GM21786 (cell line): ENCODE measurements around the gene RAB15.

ENCODE experiments used
- ATAC-seq: cut with Tn5 transposase; IDR thresholded peaks from one replicate; pipeline ENCODE4 v1.9.1; 2021; ENCODE audit not compliant: unreplicated experiment

RAB15 gene

GRCh38 chr14:64971943-64972791 lies at the start of gene RAB15:
Gene RAB15, minus strand, starts transcription at chr14:64972336. Its CDS starts 260 bp downstream, at chr14:64972076.
- ATAC-seq = no peak

GRCh38 chr14:65019944-65020566 lies 47.9 kb upstream of the RAB15 start:
- no peak for ATAC-seq

- ATAC-seq = no peak
These were observed 44.3 kb upstream of the RAB15 start for GRCh38 chr14:65016471-65016870.

- no peak for ATAC-seq
These were observed 43.3 kb upstream of the RAB15 start for GRCh38 chr14:65015391-65015790.

GRCh38 chr14:65012353-65012752 lies 40.2 kb upstream of the RAB15 start:
- no peak for ATAC-seq

GRCh38 chr14:65011538-65011937 lies 39.4 kb upstream of the RAB15 start:
- ATAC-seq = no peak

GRCh38 chr14:65010211-65010931 lies 38.2 kb upstream of the RAB15 start:
- no peak for ATAC-seq

- no peak for ATAC-seq
These were observed 35.1 kb upstream of the RAB15 start for GRCh38 chr14:65007202-65007601.

- ATAC-seq = no peak
These were observed 34.2 kb upstream of the RAB15 start for GRCh38 chr14:65006261-65006721.

GRCh38 chr14:65003394-65003793 lies 31.3 kb upstream of the RAB15 start:
- ATAC-seq = peak; percentile 59

GRCh38 chr14:65002586-65003210 lies 30.6 kb upstream of the RAB15 start:
- peak; percentile 7 for ATAC-seq

GRCh38 chr14:65001723-65002122 lies 29.6 kb upstream of the RAB15 start:
- ATAC-seq = no peak

GRCh38 chr14:65000898-65001591 lies 28.9 kb upstream of the RAB15 start:
- no peak for ATAC-seq

GRCh38 chr14:64998455-64998931 lies 26.4 kb upstream of the RAB15 start:
- no peak for ATAC-seq

GRCh38 chr14:64997108-64997794 lies 25.1 kb upstream of the RAB15 start:
- no peak for ATAC-seq

GRCh38 chr14:64995291-64995690 lies 23.2 kb upstream of the RAB15 start:
- no peak for ATAC-seq

GRCh38 chr14:64994540-64994939 lies 22.4 kb upstream of the RAB15 start:
- ATAC-seq = no peak

GRCh38 chr14:64993266-64993930 lies 21.3 kb upstream of the RAB15 start:
- no peak for ATAC-seq

GRCh38 chr14:64992328-64992885 lies 20.3 kb upstream of the RAB15 start:
- no peak for ATAC-seq
